Measurements from ENCODE around the gene PALS1. TPM values are rescaled to one million over a fixed set of nuclear protein-coding genes. Genes with fewer than 3 reads are reported as not detected.

PALS1 gene
- total RNA-seq, 6 experiments from 2014 or later: 9.7 to 15.7 (median 14.7) TPM

DNA sequence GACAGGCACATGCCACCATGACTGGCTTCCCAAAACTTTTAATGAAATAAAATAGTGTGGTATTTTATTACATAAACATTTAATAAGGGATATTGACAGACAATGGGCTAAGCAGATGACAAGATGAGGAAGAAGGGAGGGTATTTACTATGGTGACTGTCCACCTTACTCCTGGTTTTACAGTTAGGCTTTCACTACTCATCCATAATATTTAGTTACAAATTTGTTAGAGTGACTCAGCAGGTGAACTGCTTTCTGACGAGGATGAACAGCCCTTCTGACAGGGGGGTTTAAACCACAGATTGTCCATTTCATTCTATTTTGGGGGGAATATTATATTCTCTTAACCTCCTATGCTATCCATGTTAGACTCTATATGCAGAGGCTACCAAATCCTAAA, 3.6 kb upstream of the PALS1 start:
- TF ChIP-seq POLR2A (IDR thresholded peaks at IDR 0.05): no peak
- TF ChIP-seq, protein P1, sequence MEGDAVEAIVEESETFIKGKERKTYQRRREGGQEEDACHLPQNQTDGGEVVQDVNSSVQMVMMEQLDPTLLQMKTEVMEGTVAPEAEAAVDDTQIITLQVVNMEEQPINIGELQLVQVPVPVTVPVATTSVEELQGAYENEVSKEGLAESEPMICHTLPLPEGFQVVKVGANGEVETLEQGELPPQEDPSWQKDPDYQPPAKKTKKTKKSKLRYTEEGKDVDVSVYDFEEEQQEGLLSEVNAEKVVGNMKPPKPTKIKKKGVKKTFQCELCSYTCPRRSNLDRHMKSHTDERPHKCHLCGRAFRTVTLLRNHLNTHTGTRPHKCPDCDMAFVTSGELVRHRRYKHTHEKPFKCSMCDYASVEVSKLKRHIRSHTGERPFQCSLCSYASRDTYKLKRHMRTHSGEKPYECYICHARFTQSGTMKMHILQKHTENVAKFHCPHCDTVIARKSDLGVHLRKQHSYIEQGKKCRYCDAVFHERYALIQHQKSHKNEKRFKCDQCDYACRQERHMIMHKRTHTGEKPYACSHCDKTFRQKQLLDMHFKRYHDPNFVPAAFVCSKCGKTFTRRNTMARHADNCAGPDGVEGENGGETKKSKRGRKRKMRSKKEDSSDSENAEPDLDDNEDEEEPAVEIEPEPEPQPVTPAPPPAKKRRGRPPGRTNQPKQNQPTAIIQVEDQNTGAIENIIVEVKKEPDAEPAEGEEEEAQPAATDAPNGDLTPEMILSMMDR (IDR thresholded peaks at IDR 0.05): no peak
- no peaks in the 10 kb centered on the region for H3K9me3 ChIP-seq
- no peaks in the 10 kb centered on the region for H3K36me3 ChIP-seq
- H3K4me3 ChIP-seq: no peak overlapping the region
- 80% methylated on average over 1 of the region's 1 CpG for WGBS (ENCODE audit: insufficient coverage, low coverage, low lambda C conversion rate, missing lambda C conversion rate)
- no peak for ATAC-seq
- intact Hi-C loops (cut with DNase I): no loop called here
- no peak overlapping the region for H3K27ac ChIP-seq
- H3K4me1 ChIP-seq: peaks cover 0 to 3% (median 1%) of the 10 kb centered on the region in 4 donors
- no peak for DNase-seq
- no peaks in the 10 kb centered on the region for H3K27me3 ChIP-seq

DNA sequence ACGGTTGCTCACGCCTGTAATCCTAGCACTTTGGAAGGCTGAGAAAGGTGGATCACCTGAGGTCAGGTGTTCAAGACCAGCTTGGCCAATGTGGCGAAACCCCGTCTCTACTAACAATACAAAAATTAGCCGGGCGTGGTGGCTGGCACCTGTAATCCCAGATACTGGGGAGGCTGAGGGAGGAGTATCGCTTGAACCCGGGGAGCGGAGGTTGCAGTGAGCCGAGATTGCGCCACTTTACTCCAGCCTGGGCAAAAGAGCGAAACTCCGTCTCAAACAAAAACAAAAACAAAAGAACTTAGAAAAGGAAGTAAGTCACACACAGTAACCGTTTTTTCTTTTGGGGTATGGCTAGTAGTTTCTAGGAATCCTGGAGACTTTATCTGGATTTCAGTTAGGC, 1.7 kb upstream of the PALS1 start:
- no peak for DNase-seq
- H3K36me3 ChIP-seq: no peaks in the 10 kb centered on the region
- no peaks in the 10 kb centered on the region for H3K9me3 ChIP-seq
- intact Hi-C loops (cut with DNase I): no loop called here
- H3K4me3 ChIP-seq: no peak overlapping the region
- ATAC-seq: no peak
- no peaks in the 10 kb centered on the region for H3K27me3 ChIP-seq
- no peak for TF ChIP-seq POLR2A (IDR thresholded peaks at IDR 0.05)
- TF ChIP-seq, protein P1 (IDR thresholded peaks at IDR 0.05): no peak
- 77% methylated on average over 12 of the region's 14 CpGs for WGBS (ENCODE audit: insufficient coverage, low coverage, low lambda C conversion rate, missing lambda C conversion rate)
- H3K27ac ChIP-seq: no peak overlapping the region
- peaks cover 0 to 8% (median 1%) of the 10 kb centered on the region in 4 donors for H3K4me1 ChIP-seq

DNA sequence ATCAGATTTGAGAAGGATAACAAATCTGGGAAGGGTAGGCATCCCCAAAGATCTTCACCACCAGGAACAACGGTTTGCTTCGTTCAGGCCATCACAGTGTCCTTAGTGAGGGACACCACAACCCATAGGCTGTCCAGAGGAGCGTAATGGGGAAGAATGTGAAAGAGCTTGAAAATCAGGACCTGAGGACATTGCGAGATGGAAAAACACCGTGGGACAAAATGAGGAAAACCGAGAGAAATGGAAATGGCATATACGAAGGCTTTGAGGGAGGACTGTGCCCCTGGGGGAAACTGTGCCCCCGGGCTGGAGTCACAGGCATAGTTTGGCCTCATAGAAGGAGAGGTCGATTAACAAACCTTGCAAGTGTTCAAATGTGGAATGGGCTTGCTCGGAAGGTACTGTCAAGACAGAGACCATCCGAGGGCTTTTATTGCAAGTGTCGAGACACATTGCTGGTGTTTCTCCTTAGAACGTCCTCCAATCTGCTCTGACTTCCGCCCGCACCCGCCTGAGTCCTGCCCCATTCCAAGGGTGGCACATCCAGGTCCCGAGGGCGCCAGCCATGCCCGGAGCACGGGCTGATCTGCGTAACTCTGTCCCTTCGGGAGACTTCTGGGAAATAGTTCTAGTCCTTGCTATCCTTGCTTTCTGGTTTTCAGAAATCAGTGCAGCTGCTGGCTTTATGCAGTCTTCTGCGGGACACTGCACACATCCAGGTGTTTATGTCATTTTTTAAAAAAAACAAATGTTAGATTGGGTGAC, 885 bp upstream of the PALS1 start:
- ATAC-seq: peak; percentile 56 to 73 (median 66)

DNA sequence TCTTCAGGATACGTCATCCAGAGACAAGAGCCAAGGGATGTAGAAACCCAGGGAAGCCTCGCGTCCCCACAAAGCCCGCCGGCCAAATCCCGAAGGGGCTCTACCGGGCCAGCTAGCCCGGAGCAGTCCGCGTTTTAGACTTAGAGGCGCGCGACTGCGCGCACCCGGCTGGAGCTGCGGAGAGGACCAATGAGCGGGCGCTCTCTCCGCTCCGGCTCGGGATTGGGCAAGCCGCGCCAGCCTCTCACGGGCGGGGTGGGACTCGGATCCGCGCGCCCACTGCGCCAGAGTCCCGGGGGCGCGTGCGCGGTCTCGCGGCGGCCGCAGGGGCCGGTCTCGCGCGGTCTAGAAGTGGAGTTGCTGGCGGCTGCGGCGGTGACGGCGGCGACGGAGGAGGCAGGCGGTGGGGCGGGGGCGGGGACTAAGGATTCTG, 241 bp upstream of the PALS1 start:
- Histone ChIP-seq H3K27me3 (no peaks in the 10 kb centered on the region), H3K36me3 (no peaks in the 10 kb centered on the region), H3K9me3 (no peaks in the 10 kb centered on the region), H3K27ac (peak overlapping the region; percentile 96 to 98 (median 98)), H3K4me3 (peak overlapping the region; percentile 87 to 91 (median 87)), H3K4me1 (peaks cover 0 to 8% (median 1%) of the 10 kb centered on the region in 4 donors)
- intact Hi-C loops (cut with DNase I): no loop called here
- 0% methylated on average over 31 of the region's 54 CpGs for WGBS (ENCODE audit: insufficient coverage, low coverage, low lambda C conversion rate, missing lambda C conversion rate)
- ATAC-seq: peak; percentile 93 to 98 (median 94)
- peak; percentile 98 for DNase-seq
- TF ChIP-seq POLR2A (IDR thresholded peaks at IDR 0.05): peak; percentile 74
- TF ChIP-seq, protein P1 (IDR thresholded peaks at IDR 0.05): no peak

More for the DNA sequence above, 885 bp upstream of the PALS1 start:
- DNase-seq: peak; percentile 72 to 82 (median 78)
- intact Hi-C loops (cut with DNase I): no loop called here
- Histone ChIP-seq H3K4me3 (peak overlapping the region; percentile 87 to 91 (median 87)), H3K27ac (peak overlapping the region; percentile 62 to 98 (median 66)), H3K4me1 (peaks cover 0 to 8% (median 1%) of the 10 kb centered on the region in 4 donors), H3K9me3 (no peaks in the 10 kb centered on the region), H3K27me3 (no peaks in the 10 kb centered on the region), H3K36me3 (no peaks in the 10 kb centered on the region)
- 15% methylated on average over 15 of the region's 23 CpGs for WGBS (ENCODE audit: insufficient coverage, low coverage, low lambda C conversion rate, missing lambda C conversion rate)
- no peak for TF ChIP-seq POLR2A (IDR thresholded peaks at IDR 0.05)
- TF ChIP-seq, protein P1 (IDR thresholded peaks at IDR 0.05): no peak

Measured in right lobe of liver (tissue), 6 donors.